ENCODE results near the gene MRPS9. TPM values are rescaled to one million over a fixed set of nuclear protein-coding genes. Genes with fewer than 3 reads are reported as not detected.

MRPS9 gene
- total RNA-seq, 1 donor from 2014 or later = 18.7 TPM

- H3K4me1 ChIP-seq = no peaks in the 10 kb centered on the region
- TF ChIP-seq, protein P1, sequence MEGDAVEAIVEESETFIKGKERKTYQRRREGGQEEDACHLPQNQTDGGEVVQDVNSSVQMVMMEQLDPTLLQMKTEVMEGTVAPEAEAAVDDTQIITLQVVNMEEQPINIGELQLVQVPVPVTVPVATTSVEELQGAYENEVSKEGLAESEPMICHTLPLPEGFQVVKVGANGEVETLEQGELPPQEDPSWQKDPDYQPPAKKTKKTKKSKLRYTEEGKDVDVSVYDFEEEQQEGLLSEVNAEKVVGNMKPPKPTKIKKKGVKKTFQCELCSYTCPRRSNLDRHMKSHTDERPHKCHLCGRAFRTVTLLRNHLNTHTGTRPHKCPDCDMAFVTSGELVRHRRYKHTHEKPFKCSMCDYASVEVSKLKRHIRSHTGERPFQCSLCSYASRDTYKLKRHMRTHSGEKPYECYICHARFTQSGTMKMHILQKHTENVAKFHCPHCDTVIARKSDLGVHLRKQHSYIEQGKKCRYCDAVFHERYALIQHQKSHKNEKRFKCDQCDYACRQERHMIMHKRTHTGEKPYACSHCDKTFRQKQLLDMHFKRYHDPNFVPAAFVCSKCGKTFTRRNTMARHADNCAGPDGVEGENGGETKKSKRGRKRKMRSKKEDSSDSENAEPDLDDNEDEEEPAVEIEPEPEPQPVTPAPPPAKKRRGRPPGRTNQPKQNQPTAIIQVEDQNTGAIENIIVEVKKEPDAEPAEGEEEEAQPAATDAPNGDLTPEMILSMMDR (IDR thresholded peaks at IDR 0.05) = no peak
- DNase-seq (ENCODE audit: low spot score in 2 of 2) = no peak
- intact Hi-C loops (cut with DNase I) = no loop called here
- H3K4me3 ChIP-seq = no peak overlapping the region
- H3K9me3 ChIP-seq = no peaks in the 10 kb centered on the region
- no peaks in the 10 kb centered on the region for H3K27me3 ChIP-seq
- no peak overlapping the region for H3K27ac ChIP-seq
- H3K36me3 ChIP-seq = peaks cover 0 to 3% of the 10 kb centered on the region in 2 donors
Observed at GRCh38 chr2:105087273-105087672, 49.4 kb downstream of the MRPS9 start.

- H3K4me1 ChIP-seq = no peaks in the 10 kb centered on the region
- H3K9me3 ChIP-seq = no peaks in the 10 kb centered on the region
- no peak for DNase-seq (ENCODE audit: low spot score in 2 of 2)
- TF ChIP-seq, protein P1 (IDR thresholded peaks at IDR 0.05) = no peak
- intact Hi-C loops (cut with DNase I) = no loop called here
- H3K27ac ChIP-seq = no peak overlapping the region
- H3K4me3 ChIP-seq = no peak overlapping the region
- peaks cover 4 to 19% of the 10 kb centered on the region in 2 donors for H3K36me3 ChIP-seq
- no peaks in the 10 kb centered on the region for H3K27me3 ChIP-seq
Observed at GRCh38 chr2:105090091-105090490, 52.2 kb downstream of the MRPS9 start.

GRCh38 chr2:105092797-105093196, 54.9 kb downstream of the MRPS9 start:
- no peak for DNase-seq (ENCODE audit: low spot score in 2 of 2)
- TF ChIP-seq, protein P1 (IDR thresholded peaks at IDR 0.05) = no peak

GRCh38 chr2:105099153-105099552, 61.3 kb downstream of the MRPS9 start:
- no peaks in the 10 kb centered on the region for H3K9me3 ChIP-seq
- H3K36me3 ChIP-seq = peaks cover 31 to 52% of the 10 kb centered on the region in 2 donors
- TF ChIP-seq, protein P1 (IDR thresholded peaks at IDR 0.05) = no peak
- no peaks in the 10 kb centered on the region for H3K27me3 ChIP-seq
- no peaks in the 10 kb centered on the region for H3K4me1 ChIP-seq
- no peak overlapping the region for H3K27ac ChIP-seq
- H3K4me3 ChIP-seq = no peak overlapping the region
- intact Hi-C loops (cut with DNase I) = no loop called here
- no peak for DNase-seq (ENCODE audit: low spot score in 2 of 2)

More at GRCh38 chr2:105092797-105093196, 54.9 kb downstream of the MRPS9 start:
- no peaks in the 10 kb centered on the region for H3K4me1 ChIP-seq
- no peaks in the 10 kb centered on the region for H3K27me3 ChIP-seq
- peaks cover 10 to 31% of the 10 kb centered on the region in 2 donors for H3K36me3 ChIP-seq
- no peaks in the 10 kb centered on the region for H3K9me3 ChIP-seq
- H3K4me3 ChIP-seq = no peak overlapping the region
- intact Hi-C loops (cut with DNase I) = no loop called here
- no peak overlapping the region for H3K27ac ChIP-seq

GRCh38 chr2:105100046-105100840, 62.4 kb downstream of the MRPS9 start:
- Histone ChIP-seq H3K27ac (no peak overlapping the region), H3K4me3 (no peak overlapping the region), H3K4me1 (no peaks in the 10 kb centered on the region), H3K27me3 (no peaks in the 10 kb centered on the region), H3K36me3 (peaks cover 27 to 46% of the 10 kb centered on the region in 2 donors), H3K9me3 (no peaks in the 10 kb centered on the region)
- DNase-seq (ENCODE audit: low spot score in 2 of 2) = no peak
- intact Hi-C loops (cut with DNase I) = no loop called here
- TF ChIP-seq, protein P1 (IDR thresholded peaks at IDR 0.05) = no peak

All from ascending aorta (tissue), 2 donors.